ENCODE data around the gene SLC17A9. TPM values are rescaled to one million over a fixed set of nuclear protein-coding genes. Genes with fewer than 3 reads are reported as not detected.

SLC17A9 gene
- total RNA-seq, 1 experiment from 2014 or later, result not detected

GRCh38 chr20:62951143-62951895, 1.2 kb upstream of the SLC17A9 start:
- Histone ChIP-seq H2AFZ (ENCODE audit: low read length) (no peak overlapping the region), H3K9ac (ENCODE audit: low read length) (no peak overlapping the region), H3K27me3 (ENCODE audit: low read length) (no peaks in the 10 kb centered on the region), H3K9me3 (ENCODE audit: low read length) (no peaks in the 10 kb centered on the region), H3K4me2 (ENCODE audit: low read length) (no peak overlapping the region), H3K36me3 (ENCODE audit: low read depth, low read length) (peaks cover 19% of the 10 kb centered on the region), H3K9me2 (replicated peaks; ENCODE audit: low read length) (no peaks in the 10 kb centered on the region), H3K4me1 (ENCODE audit: insufficient read depth, low read length) (no peaks in the 10 kb centered on the region; the same call in 1 of the 2 replicates), H3K79me2 (ENCODE audit: low read length) (no peaks in the 10 kb centered on the region), H3K4me3 (ENCODE audit: low read length) (no peak overlapping the region), H4K20me1 (ENCODE audit: low read length) (no peaks in the 10 kb centered on the region), H3F3A (ENCODE audit: low read length, unreplicated experiment) (no peaks in the 10 kb centered on the region), H3K27ac (ENCODE audit: low read length) (no peak overlapping the region)
- ChIA-PET POLR2A (ENCODE audit: unreplicated experiment) (no interaction called here), CTCF (no interaction called here)
- ATAC-seq (no peak), DNase-seq (no peak)
- no TSS peak for BruUV-seq (replicated peaks)
- intact Hi-C loops (cut with micrococcal nuclease), result no loop called here
- TF ChIP-seq EZH2 (IDR thresholded peaks at IDR 0.05; ENCODE audit: low read length, unreplicated experiment), result no peak
- TF ChIP-seq CTCF (conservative IDR thresholded peaks at IDR 0.05; ENCODE audit: low read depth, low read length), result no peak
- no peak for TF ChIP-seq EZH2phosphoT487 (IDR thresholded peaks at IDR 0.05; ENCODE audit: borderline replicate concordance, low read length)

- TF ChIP-seq CTCF (conservative IDR thresholded peaks at IDR 0.05; ENCODE audit: low read depth, low read length), result no peak
- TF ChIP-seq EZH2phosphoT487 (IDR thresholded peaks at IDR 0.05; ENCODE audit: borderline replicate concordance, low read length), result no peak
- TF ChIP-seq EZH2 (IDR thresholded peaks at IDR 0.05; ENCODE audit: low read length, unreplicated experiment), result no peak
- Histone ChIP-seq H3K9ac (ENCODE audit: low read length) (no peak overlapping the region), H3K9me3 (ENCODE audit: low read length) (no peaks in the 10 kb centered on the region), H3K36me3 (ENCODE audit: low read depth, low read length) (peaks cover 16% of the 10 kb centered on the region), H4K20me1 (ENCODE audit: low read length) (no peaks in the 10 kb centered on the region), H3K4me1 (ENCODE audit: insufficient read depth, low read length) (no peaks in the 10 kb centered on the region; the same call in 1 of the 2 replicates), H3K27me3 (ENCODE audit: low read length) (no peaks in the 10 kb centered on the region), H3K9me2 (replicated peaks; ENCODE audit: low read length) (no peaks in the 10 kb centered on the region), H3K79me2 (ENCODE audit: low read length) (no peaks in the 10 kb centered on the region), H2AFZ (ENCODE audit: low read length) (no peak overlapping the region), H3K4me2 (ENCODE audit: low read length) (no peak overlapping the region), H3K4me3 (ENCODE audit: low read length) (no peak overlapping the region), H3K27ac (ENCODE audit: low read length) (no peak overlapping the region), H3F3A (ENCODE audit: low read length, unreplicated experiment) (no peaks in the 10 kb centered on the region)
- POLR2A ChIA-PET (ENCODE audit: unreplicated experiment), result no interaction called here
- DNase-seq, result no peak
- BruUV-seq (replicated peaks), result no TSS peak
- intact Hi-C loops (cut with micrococcal nuclease), result no loop called here
- ATAC-seq, result no peak
- CTCF ChIA-PET, result no interaction called here
Measured at GRCh38 chr20:62951896-62952372, 575 bp upstream of the SLC17A9 start.
